GM12892 (cell line): ENCODE measurements around the gene CACNG4.

Source experiments
- POLR2A ChIP-seq: IDR thresholded peaks from 2 replicates; pipeline ENCODE4 v1.6.1; 2011; ENCODE audit warnings: low read depth, low read length, control low read depth
- POLR2AphosphoS5 ChIP-seq: IDR thresholded peaks from 2 replicates; pipeline ENCODE4 v1.6.1; 2011; ENCODE audit warnings: low read depth, low read length, control low read depth

DNA sequence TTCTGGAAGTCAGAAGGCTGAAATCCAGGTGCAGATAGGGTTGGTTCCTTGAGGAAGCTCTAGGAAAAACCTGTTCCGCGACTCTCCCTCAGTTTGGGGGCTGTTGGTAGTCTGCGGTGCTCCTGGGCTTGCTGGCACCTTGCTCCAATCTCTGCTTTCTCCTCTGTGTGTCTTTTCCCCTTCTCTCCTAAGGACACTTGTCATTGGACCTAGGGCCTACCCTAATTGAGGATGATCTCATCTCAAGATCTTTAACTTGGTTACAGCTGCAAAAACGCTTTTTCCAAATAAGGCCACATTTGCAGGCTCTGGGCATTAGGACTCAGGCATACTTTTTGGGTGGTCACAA, 12.9 kb upstream of the CACNG4 start:
- TF ChIP-seq POLR2AphosphoS5, result no peak
- no peak for TF ChIP-seq POLR2A
